Peyer's patch (tissue), 4 donors: ENCODE results near the gene NRG4.
"Not testable (repeated sequence)": the region's sequence is repeated elsewhere in the genome, so short reads cannot be mapped to it uniquely, and the experiment has no call there.

ENCODE experiments used
- CTCF ChIP-seq, 6 experiments: fragments of 450-650 bp in 4 of 6; fragments of 200-600 bp in 2 of 6; sonication (generic) in 1 of 6; IDR thresholded peaks; one replicate each; pipeline ENCODE4 v1.5.1; 2017 to 2019; ENCODE audit warnings: antibody characterized with exemption in 6 of 6, mild to moderate bottlenecking in 3 of 6, moderate library complexity in 1 of 6
- POLR2A ChIP-seq, 2 donors: fragments of 450-650 bp; IDR thresholded peaks; one replicate each; pipeline ENCODE4 v1.5.1; 2017; ENCODE audit warnings: antibody characterized with exemption in 2 of 2, mild to moderate bottlenecking in 2 of 2, moderate library complexity in 2 of 2

- TF ChIP-seq POLR2A, CTCF (IDR thresholded peaks at IDR 0.05): not testable (repeated sequence)
Observed at GRCh38 chr15:75984706-75985105, 27.5 kb downstream of the NRG4 start.
